ENCODE results near the gene CCNQ.

DNA sequence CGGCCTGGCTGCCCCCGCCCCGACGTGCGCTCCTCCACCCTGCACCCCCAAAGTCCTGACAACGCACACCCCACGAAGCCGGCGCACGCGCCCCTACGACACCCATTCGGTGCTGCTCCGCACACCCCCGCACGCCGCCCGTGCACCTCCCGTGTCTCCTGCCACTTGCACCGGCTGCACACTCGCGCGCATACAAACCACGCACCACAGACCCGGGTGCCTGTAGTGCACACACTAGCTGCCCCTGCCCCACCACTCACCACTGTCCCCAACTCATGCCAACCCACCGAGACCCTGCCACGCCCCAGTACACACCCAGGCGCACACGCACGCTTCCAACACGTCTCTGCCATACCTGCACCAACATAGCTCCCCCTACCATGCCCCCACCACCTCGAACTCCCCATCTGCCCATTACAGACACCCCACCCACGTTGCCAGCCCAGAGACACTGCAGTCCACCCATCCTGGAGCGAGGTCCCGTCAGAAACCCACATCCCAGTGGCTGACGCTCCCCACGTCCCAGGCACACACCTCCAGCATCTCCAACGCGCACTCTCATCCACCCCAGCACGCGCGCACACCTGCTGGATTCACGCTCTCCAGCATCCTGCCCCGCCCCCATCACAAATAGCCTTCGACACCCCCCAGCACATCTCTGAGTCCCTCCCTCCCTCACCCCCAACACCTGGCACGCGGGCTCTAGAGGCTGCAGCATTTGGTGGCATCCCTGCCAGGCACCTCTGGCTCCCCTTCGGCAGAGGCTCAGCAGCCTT, 43.9 kb upstream of the CCNQ start:
- TF ChIP-seq, protein P1, sequence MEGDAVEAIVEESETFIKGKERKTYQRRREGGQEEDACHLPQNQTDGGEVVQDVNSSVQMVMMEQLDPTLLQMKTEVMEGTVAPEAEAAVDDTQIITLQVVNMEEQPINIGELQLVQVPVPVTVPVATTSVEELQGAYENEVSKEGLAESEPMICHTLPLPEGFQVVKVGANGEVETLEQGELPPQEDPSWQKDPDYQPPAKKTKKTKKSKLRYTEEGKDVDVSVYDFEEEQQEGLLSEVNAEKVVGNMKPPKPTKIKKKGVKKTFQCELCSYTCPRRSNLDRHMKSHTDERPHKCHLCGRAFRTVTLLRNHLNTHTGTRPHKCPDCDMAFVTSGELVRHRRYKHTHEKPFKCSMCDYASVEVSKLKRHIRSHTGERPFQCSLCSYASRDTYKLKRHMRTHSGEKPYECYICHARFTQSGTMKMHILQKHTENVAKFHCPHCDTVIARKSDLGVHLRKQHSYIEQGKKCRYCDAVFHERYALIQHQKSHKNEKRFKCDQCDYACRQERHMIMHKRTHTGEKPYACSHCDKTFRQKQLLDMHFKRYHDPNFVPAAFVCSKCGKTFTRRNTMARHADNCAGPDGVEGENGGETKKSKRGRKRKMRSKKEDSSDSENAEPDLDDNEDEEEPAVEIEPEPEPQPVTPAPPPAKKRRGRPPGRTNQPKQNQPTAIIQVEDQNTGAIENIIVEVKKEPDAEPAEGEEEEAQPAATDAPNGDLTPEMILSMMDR (IDR thresholded peaks at IDR 0.05): no peak
- no peak for TF ChIP-seq EZH2 (IDR thresholded peaks at IDR 0.05; ENCODE audit: borderline replicate concordance, insufficient read depth, low read depth, low read length, poor library complexity, severe bottlenecking)
